B cell (primary cell): ENCODE measurements around the gene PYDC2.

ENCODE experiments used
- EZH2 ChIP-seq: IDR thresholded peaks from 2 replicates; pipeline ENCODE4 v1.6.1; 2012; ENCODE audit warnings: borderline replicate concordance, low read depth, mild to moderate bottlenecking, moderate library complexity, low read length; ENCODE audit not compliant: insufficient read depth, poor library complexity, severe bottlenecking
- TF ChIP-seq, protein P1 (sequence below): fragments of 200-600 bp; IDR thresholded peaks from one replicate; pipeline ENCODE4 v1.8.0; 2022; ENCODE audit warnings: antibody characterized with exemption, mild to moderate bottlenecking

DNA sequence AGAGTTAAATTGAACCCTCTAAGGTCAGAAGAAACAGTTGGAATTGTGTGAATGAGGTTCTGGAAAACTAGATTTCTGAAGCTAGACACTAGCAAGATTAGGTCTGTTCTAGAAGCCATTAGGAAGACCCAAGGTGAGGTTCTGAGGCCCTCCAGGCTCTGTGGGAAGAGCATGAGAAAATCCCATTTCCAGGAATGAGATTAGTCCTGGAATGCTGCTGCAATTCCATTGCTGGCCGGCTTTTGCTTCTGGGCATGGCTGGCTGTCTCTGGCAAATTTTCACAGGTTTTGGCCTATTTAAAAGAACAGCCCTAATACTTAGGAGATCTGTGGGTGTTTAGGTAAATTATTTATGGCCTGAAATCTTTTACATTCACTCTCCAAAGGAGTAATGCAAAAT, 26.9 kb upstream of the PYDC2 start:
- TF ChIP-seq EZH2, result no peak
- TF ChIP-seq, protein P1, sequence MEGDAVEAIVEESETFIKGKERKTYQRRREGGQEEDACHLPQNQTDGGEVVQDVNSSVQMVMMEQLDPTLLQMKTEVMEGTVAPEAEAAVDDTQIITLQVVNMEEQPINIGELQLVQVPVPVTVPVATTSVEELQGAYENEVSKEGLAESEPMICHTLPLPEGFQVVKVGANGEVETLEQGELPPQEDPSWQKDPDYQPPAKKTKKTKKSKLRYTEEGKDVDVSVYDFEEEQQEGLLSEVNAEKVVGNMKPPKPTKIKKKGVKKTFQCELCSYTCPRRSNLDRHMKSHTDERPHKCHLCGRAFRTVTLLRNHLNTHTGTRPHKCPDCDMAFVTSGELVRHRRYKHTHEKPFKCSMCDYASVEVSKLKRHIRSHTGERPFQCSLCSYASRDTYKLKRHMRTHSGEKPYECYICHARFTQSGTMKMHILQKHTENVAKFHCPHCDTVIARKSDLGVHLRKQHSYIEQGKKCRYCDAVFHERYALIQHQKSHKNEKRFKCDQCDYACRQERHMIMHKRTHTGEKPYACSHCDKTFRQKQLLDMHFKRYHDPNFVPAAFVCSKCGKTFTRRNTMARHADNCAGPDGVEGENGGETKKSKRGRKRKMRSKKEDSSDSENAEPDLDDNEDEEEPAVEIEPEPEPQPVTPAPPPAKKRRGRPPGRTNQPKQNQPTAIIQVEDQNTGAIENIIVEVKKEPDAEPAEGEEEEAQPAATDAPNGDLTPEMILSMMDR, result no peak
